OCI-LY3 (cell line): ENCODE results near the gene SLC25A21.
"Not testable (repeated sequence)": the region's sequence is repeated elsewhere in the genome, so short reads cannot be mapped to it uniquely, and the experiment has no call there.

Experiments used
- H2AFZ ChIP-seq: fragments of 200-600, 300-600 bp; shearing (Covaris generic); 2 replicates; pipeline ENCODE4 v1.6.0; 2014; ENCODE audit warnings: antibody characterized with exemption, low read depth, low read length
- H3K27ac ChIP-seq: fragments of 200-600, 300-600 bp; sonication (generic); 2 replicates; pipeline ENCODE4 v1.5.1; 2014; ENCODE audit warnings: mild to moderate bottlenecking, low read length, moderate library complexity, mixed read lengths
- H3K27me3 ChIP-seq: fragments of 200-600, 300-600 bp; sonication (generic); 2 replicates; pipeline ENCODE4 v1.6.1; 2014; ENCODE audit warnings: low read depth, low read length, mixed read lengths
- H3K36me3 ChIP-seq: fragments of 200-600, 300-600 bp; sonication (generic); replicated peaks from 2 replicates; pipeline ENCODE3; 2014; ENCODE audit warnings: low read depth, low read length, mixed read lengths
- H3K4me1 ChIP-seq: fragments of 300-600, 200-600 bp; sonication (generic); 2 replicates; pipeline ENCODE4 v1.6.1; 2014; ENCODE audit warnings: low read length, mixed read lengths
- H3K4me2 ChIP-seq: fragments of 200-600, 300-600 bp; sonication (generic); 2 replicates; pipeline ENCODE4 v1.6.1; 2014; ENCODE audit warnings: low read length, mixed read lengths
- H3K4me3 ChIP-seq: fragments of 300-600, 200-600 bp; sonication (generic); 2 replicates; pipeline ENCODE4 v1.5.1; 2014; ENCODE audit warnings: antibody characterized with exemption, mild to moderate bottlenecking, low read length, moderate library complexity
- H3K79me2 ChIP-seq: fragments of 300-600, 200-600 bp; shearing (Covaris generic); 2 replicates; pipeline ENCODE4 v1.6.1; 2014; ENCODE audit warnings: mild to moderate bottlenecking, low read length, mixed read lengths
- H3K9ac ChIP-seq: fragments of 300-600, 200-600 bp; shearing (Covaris generic); 2 replicates; pipeline ENCODE4 v1.6.0; 2014; ENCODE audit warnings: mild to moderate bottlenecking, low read length, moderate library complexity
- H3K9me3 ChIP-seq: fragments of 200-600, 300-600 bp; shearing (Covaris generic); 2 replicates; pipeline ENCODE4 v1.6.1; 2014; ENCODE audit warnings: low read length, mixed read lengths; ENCODE audit not compliant: insufficient read depth
- H4K20me1 ChIP-seq: fragments of 200-600, 300-600 bp; sonication (generic); 2 replicates; pipeline ENCODE4 v1.6.1; 2016; ENCODE audit warnings: low read length, mixed read lengths; ENCODE audit not compliant: insufficient read depth
- CTCF ChIP-seq: fragments of 200-600, 300-600 bp; sonication (generic); IDR thresholded peaks from 2 replicates; pipeline ENCODE4 v1.5.1; 2014; ENCODE audit warnings: antibody characterized with exemption, low read length, low read depth
- EZH2phosphoT487 ChIP-seq: fragments of 200-600 bp; shearing (Covaris generic); IDR thresholded peaks from 2 replicates; pipeline ENCODE4 v1.6.1; 2018; ENCODE audit warnings: antibody characterized with exemption, mixed run types, low read depth

SLC25A21 gene

DNA sequence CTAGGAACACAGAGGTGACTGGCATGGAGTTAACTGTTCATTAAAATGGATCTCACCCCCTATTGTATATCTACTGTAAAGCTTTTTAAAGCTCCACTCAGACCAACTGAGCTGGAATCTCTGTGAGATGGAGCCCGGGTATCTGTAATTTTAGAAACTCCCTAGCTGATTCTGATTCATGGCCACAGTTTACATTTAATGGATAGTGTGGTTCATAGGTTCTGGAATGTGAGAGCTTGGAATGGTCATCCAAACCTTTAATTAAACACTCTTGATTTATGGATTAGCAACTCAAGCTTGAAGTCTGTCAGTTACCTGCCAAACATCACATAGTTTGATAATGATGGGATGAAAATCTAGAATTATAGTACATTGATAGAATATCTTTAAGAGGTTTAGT is 183.8 kb downstream of the SLC25A21 start:
- TF ChIP-seq EZH2phosphoT487 (no peak), CTCF (no peak)
- Histone ChIP-seq H3K9ac (no peak overlapping the region), H4K20me1 (no peaks in the 10 kb centered on the region), H3K79me2 (no peaks in the 10 kb centered on the region), H3K9me3 (no peaks in the 10 kb centered on the region), H3K4me3 (no peak overlapping the region), H2AFZ (no peak overlapping the region), H3K27me3 (no peaks in the 10 kb centered on the region), H3K36me3 (no peaks in the 10 kb centered on the region), H3K4me1 (no peaks in the 10 kb centered on the region), H3K4me2 (no peak overlapping the region), H3K27ac (no peak overlapping the region)

GRCh38 chr14:36986407-36986806 is 186.0 kb downstream of the SLC25A21 start:
- Histone ChIP-seq H3K27ac (no peak overlapping the region), H3K36me3 (no peaks in the 10 kb centered on the region), H3K27me3 (no peaks in the 10 kb centered on the region), H3K4me2 (no peak overlapping the region), H3K9ac (no peak overlapping the region), H2AFZ (no peak overlapping the region), H3K9me3 (no peaks in the 10 kb centered on the region), H3K79me2 (no peaks in the 10 kb centered on the region), H3K4me3 (no peak overlapping the region), H3K4me1 (no peaks in the 10 kb centered on the region), H4K20me1 (no peaks in the 10 kb centered on the region)
- TF ChIP-seq EZH2phosphoT487 = no peak
- no peak for TF ChIP-seq CTCF

- TF ChIP-seq CTCF (no peak), EZH2phosphoT487 (no peak)
- Histone ChIP-seq H3K9me3 (no peaks in the 10 kb centered on the region), H3K4me3 (no peak overlapping the region), H4K20me1 (no peaks in the 10 kb centered on the region), H2AFZ (no peak overlapping the region), H3K4me1 (no peaks in the 10 kb centered on the region), H3K27me3 (no peaks in the 10 kb centered on the region), H3K27ac (no peak overlapping the region), H3K79me2 (no peaks in the 10 kb centered on the region), H3K4me2 (no peak overlapping the region), H3K9ac (no peak overlapping the region), H3K36me3 (no peaks in the 10 kb centered on the region)
These were observed 190.4 kb downstream of the SLC25A21 start for GRCh38 chr14:36981832-36982529.

GRCh38 chr14:36980413-36980812 is 192.0 kb downstream of the SLC25A21 start:
- not testable (repeated sequence) for H3K4me1 ChIP-seq, H3K9ac ChIP-seq, H3K27ac ChIP-seq, H4K20me1 ChIP-seq, H3K27me3 ChIP-seq, H3K9me3 ChIP-seq, H3K4me3 ChIP-seq, H3K36me3 ChIP-seq, H2AFZ ChIP-seq, H3K4me2 ChIP-seq, H3K79me2 ChIP-seq
